ENCODE data around the gene GUCA1C. TPM values are rescaled to one million over a fixed set of nuclear protein-coding genes. Genes with fewer than 3 reads are reported as not detected.
A peak's percentile ranks its signal among the peaks of the same experiment; 100 is the strongest.

GUCA1C gene
- total RNA-seq, 1 donor from 2014 or later, result not detected

GRCh38 chr3:108940568-108941263, 13.0 kb downstream of the GUCA1C start:
- intact Hi-C loops (cut with micrococcal nuclease), result no loop called here
- H3K36me3 Mint-ChIP-seq (ENCODE audit: low read depth), result no peaks in the 10 kb centered on the region
- H3K4me1 Mint-ChIP-seq, result no peaks in the 10 kb centered on the region
- peaks cover 9% of the 10 kb centered on the region for H3K27me3 Mint-ChIP-seq
- no peak overlapping the region for H3K4me3 Mint-ChIP-seq
- DNase-seq, result no peak
- no peak overlapping the region for H3K27ac Mint-ChIP-seq
- H3K9me3 Mint-ChIP-seq, result no peaks in the 10 kb centered on the region

- Mint-ChIP-seq H3K4me1 (no peaks in the 10 kb centered on the region), H3K36me3 (ENCODE audit: low read depth) (no peaks in the 10 kb centered on the region), H3K4me3 (no peak overlapping the region), H3K9me3 (no peaks in the 10 kb centered on the region), H3K27ac (no peak overlapping the region), H3K27me3 (peaks cover 9% of the 10 kb centered on the region)
- DNase-seq, result no peak
- intact Hi-C loops (cut with micrococcal nuclease), result no loop called here
Measured at GRCh38 chr3:108940166-108940565, 13.5 kb downstream of the GUCA1C start.

- intact Hi-C loops (cut with micrococcal nuclease), result no loop called here
- no peak overlapping the region for H3K4me3 Mint-ChIP-seq
- DNase-seq, result no peak
- H3K9me3 Mint-ChIP-seq, result no peaks in the 10 kb centered on the region
- H3K27me3 Mint-ChIP-seq, result peaks cover 6% of the 10 kb centered on the region
- H3K4me1 Mint-ChIP-seq, result no peaks in the 10 kb centered on the region
- H3K36me3 Mint-ChIP-seq (ENCODE audit: low read depth), result no peaks in the 10 kb centered on the region
- no peak overlapping the region for H3K27ac Mint-ChIP-seq
Measured at GRCh38 chr3:108936924-108937689, 16.6 kb downstream of the GUCA1C start.

- intact Hi-C loops (cut with micrococcal nuclease), result no loop called here
- Mint-ChIP-seq H3K36me3 (ENCODE audit: low read depth) (no peaks in the 10 kb centered on the region), H3K4me1 (no peaks in the 10 kb centered on the region), H3K4me3 (no peak overlapping the region), H3K9me3 (peaks cover 14% of the 10 kb centered on the region), H3K27ac (no peak overlapping the region), H3K27me3 (peaks cover 9% of the 10 kb centered on the region)
- DNase-seq, result no peak
Measured at GRCh38 chr3:108931035-108931434, 22.6 kb downstream of the GUCA1C start.

GRCh38 chr3:108918866-108919265, 34.8 kb downstream of the GUCA1C start:
- Mint-ChIP-seq H3K27ac (no peak overlapping the region), H3K9me3 (peaks cover 10% of the 10 kb centered on the region), H3K4me1 (peaks cover 11% of the 10 kb centered on the region), H3K36me3 (ENCODE audit: low read depth) (no peaks in the 10 kb centered on the region), H3K27me3 (peaks cover 42% of the 10 kb centered on the region), H3K4me3 (no peak overlapping the region)
- no peak for DNase-seq
- intact Hi-C loops (cut with micrococcal nuclease), result loop anchor here (5.0 to 10.0 kb wide), 2 partner anchors 163 to 364 kb away; no protein-coding TSS in a partner anchor

- Mint-ChIP-seq H3K4me1 (peaks cover 14% of the 10 kb centered on the region), H3K9me3 (no peaks in the 10 kb centered on the region), H3K27ac (peak overlapping the region; percentile 45), H3K36me3 (ENCODE audit: low read depth) (no peaks in the 10 kb centered on the region), H3K27me3 (peaks cover 26% of the 10 kb centered on the region), H3K4me3 (peak overlapping the region; percentile 50)
- DNase-seq, result peak; percentile 91
- intact Hi-C loops (cut with micrococcal nuclease), result loop anchor here (1.0 to 10.0 kb wide), 7 partner anchors 48 to 426 kb away; no protein-coding TSS in a partner anchor
Measured at GRCh38 chr3:108914774-108915641, 38.7 kb downstream of the GUCA1C start.

GRCh38 chr3:108909799-108910198, 43.9 kb downstream of the GUCA1C start:
- no peaks in the 10 kb centered on the region for H3K36me3 Mint-ChIP-seq (ENCODE audit: low read depth)
- H3K27ac Mint-ChIP-seq, result no peak overlapping the region
- no peak overlapping the region for H3K4me3 Mint-ChIP-seq
- intact Hi-C loops (cut with micrococcal nuclease), result loop anchor here (5.0 to 10.0 kb wide), 2 partner anchors 42 to 355 kb away; no protein-coding TSS in a partner anchor
- no peak for DNase-seq
- H3K4me1 Mint-ChIP-seq, result peaks cover 17% of the 10 kb centered on the region
- H3K9me3 Mint-ChIP-seq, result peaks cover 3% of the 10 kb centered on the region
- H3K27me3 Mint-ChIP-seq, result peaks cover 2% of the 10 kb centered on the region

- H3K36me3 Mint-ChIP-seq (ENCODE audit: low read depth), result peaks cover 2% of the 10 kb centered on the region
- H3K27me3 Mint-ChIP-seq, result peaks cover 2% of the 10 kb centered on the region
- no peak overlapping the region for H3K4me3 Mint-ChIP-seq
- H3K9me3 Mint-ChIP-seq, result peaks cover 7% of the 10 kb centered on the region
- H3K4me1 Mint-ChIP-seq, result peaks cover 12% of the 10 kb centered on the region
- intact Hi-C loops (cut with micrococcal nuclease), result no loop called here
- no peak for DNase-seq
- H3K27ac Mint-ChIP-seq, result no peak overlapping the region
Measured at GRCh38 chr3:108907194-108907593, 46.5 kb downstream of the GUCA1C start.

- peaks cover 24% of the 10 kb centered on the region for H3K4me1 Mint-ChIP-seq
- intact Hi-C loops (cut with micrococcal nuclease), result no loop called here
- H3K36me3 Mint-ChIP-seq (ENCODE audit: low read depth), result peaks cover 2% of the 10 kb centered on the region
- peaks cover 8% of the 10 kb centered on the region for H3K9me3 Mint-ChIP-seq
- no peak overlapping the region for H3K4me3 Mint-ChIP-seq
- H3K27ac Mint-ChIP-seq, result peak overlapping the region; percentile 18
- no peak for DNase-seq
- peaks cover 3% of the 10 kb centered on the region for H3K27me3 Mint-ChIP-seq
Measured at GRCh38 chr3:108899530-108899929, 54.1 kb downstream of the GUCA1C start.

GRCh38 chr3:108897883-108898282, 55.8 kb downstream of the GUCA1C start:
- DNase-seq, result no peak
- intact Hi-C loops (cut with micrococcal nuclease), result no loop called here
- peaks cover 8% of the 10 kb centered on the region for H3K9me3 Mint-ChIP-seq
- H3K27me3 Mint-ChIP-seq, result peaks cover 3% of the 10 kb centered on the region
- H3K4me1 Mint-ChIP-seq, result peaks cover 23% of the 10 kb centered on the region
- H3K36me3 Mint-ChIP-seq (ENCODE audit: low read depth), result no peaks in the 10 kb centered on the region
- peak overlapping the region; percentile 67 for H3K27ac Mint-ChIP-seq
- peak overlapping the region; percentile 20 for H3K4me3 Mint-ChIP-seq

GRCh38 chr3:108894981-108895380, 58.7 kb downstream of the GUCA1C start:
- no peaks in the 10 kb centered on the region for H3K36me3 Mint-ChIP-seq (ENCODE audit: low read depth)
- intact Hi-C loops (cut with micrococcal nuclease), result no loop called here

GRCh38 chr3:108891833-108892232, 61.8 kb downstream of the GUCA1C start:
- no peak for DNase-seq
- H3K9me3 Mint-ChIP-seq, result no peaks in the 10 kb centered on the region

More at GRCh38 chr3:108894981-108895380, 58.7 kb downstream of the GUCA1C start:
- peaks cover 3% of the 10 kb centered on the region for H3K27me3 Mint-ChIP-seq
- no peak overlapping the region for H3K4me3 Mint-ChIP-seq
- no peaks in the 10 kb centered on the region for H3K9me3 Mint-ChIP-seq
- DNase-seq, result no peak
- peaks cover 15% of the 10 kb centered on the region for H3K4me1 Mint-ChIP-seq
- H3K27ac Mint-ChIP-seq, result no peak overlapping the region

GRCh38 chr3:108887777-108888176, 65.9 kb downstream of the GUCA1C start:
- intact Hi-C loops (cut with micrococcal nuclease), result no loop called here
- no peak for DNase-seq
- H3K4me1 Mint-ChIP-seq, result peaks cover 7% of the 10 kb centered on the region
- H3K27ac Mint-ChIP-seq, result no peak overlapping the region
- no peaks in the 10 kb centered on the region for H3K27me3 Mint-ChIP-seq
- peaks cover 2% of the 10 kb centered on the region for H3K36me3 Mint-ChIP-seq (ENCODE audit: low read depth)
- no peaks in the 10 kb centered on the region for H3K9me3 Mint-ChIP-seq
- no peak overlapping the region for H3K4me3 Mint-ChIP-seq

More at GRCh38 chr3:108891833-108892232, 61.8 kb downstream of the GUCA1C start:
- Mint-ChIP-seq H3K27ac (no peak overlapping the region), H3K27me3 (peaks cover 3% of the 10 kb centered on the region), H3K4me1 (peaks cover under 1% of the 10 kb centered on the region), H3K36me3 (ENCODE audit: low read depth) (peaks cover 2% of the 10 kb centered on the region), H3K4me3 (no peak overlapping the region)
- intact Hi-C loops (cut with micrococcal nuclease), result no loop called here
